Body of pancreas (tissue), 4 donors: ENCODE data around the gene STOX2. TPM values are rescaled to one million over a fixed set of nuclear protein-coding genes. Genes with fewer than 3 reads are reported as not detected.

ENCODE experiments used
- ATAC-seq: fragments of 150-250 bp; one replicate; pipeline ENCODE4 v1.9.1; 2016
- DNase-seq, 4 donors: peaks; one replicate each; pipeline ENCODE4 v3.0.0-alpha.2; 2019
- H3K27ac ChIP-seq, 4 donors: fragments of 200-600 bp; sonication (generic); 1 replicate in 3 of 4; 2 replicates in 1 of 4; pipeline versions ENCODE4 v1.5.1 to v1.6.1; 2016 to 2019; ENCODE audit warnings: mild to moderate bottlenecking in 1 of 4, mixed read lengths in 1 of 4, moderate library complexity in 1 of 4
- H3K27me3 ChIP-seq, 2 donors: fragments of 200-600 bp; sonication (generic); one replicate each; pipeline ENCODE4 v1.6.0; 2016; ENCODE audit warnings: mild to moderate bottlenecking in 1 of 2
- H3K36me3 ChIP-seq, 2 donors: fragments of 200-600 bp; sonication (generic); replicated peaks in 1 of 2; 2 replicates each; pipeline ENCODE4 v1.5.1; 2016; ENCODE audit warnings: low read depth in 2 of 2; ENCODE audit not compliant: insufficient read depth in 1 of 2
- H3K4me1 ChIP-seq: fragments of 200-600 bp; sonication (generic); one replicate; pipeline ENCODE4 v1.6.0; 2016
- H3K4me3 ChIP-seq, 2 donors: fragments of 200-600 bp; sonication (generic); 1 replicate in 1 of 2; 2 replicates in 1 of 2; pipeline ENCODE4 v1.5.1; 2016 to 2019
- H3K9me3 ChIP-seq, 3 donors: fragments of 200-600 bp; sonication (generic); 1 replicate in 2 of 3; 2 replicates in 1 of 3; pipeline ENCODE4 v1.5.1; 2016
- CTCF ChIP-seq, 7 experiments: fragments of 450-650 bp in 4 of 7; fragments of 200-600 bp in 3 of 7; sonication (generic) in 3 of 7; IDR thresholded peaks; one replicate each; pipeline ENCODE4 v1.5.1; 2016 to 2019; ENCODE audit warnings: antibody characterized with exemption in 7 of 7
- POLR2A ChIP-seq, 3 donors: fragments of 450-650 bp; IDR thresholded peaks; one replicate each; pipeline ENCODE4 v1.6.1; 2016; ENCODE audit warnings: antibody characterized with exemption in 3 of 3, mild to moderate bottlenecking in 2 of 3
- WGBS, 2 donors: methylation state at CpG; one replicate each; pipeline ENCODE4 v1.1.5; 2017; 5-methylcytosine and 5-hydroxymethylcytosine counted together
- intact Hi-C: fragments of 100-400 bp; cut with DNase I; formaldehyde crosslinking; loops from one replicate; pipeline ENCODE4 v1.15.1; 2023
- total RNA-seq, 2 donors: library from RNA; depleted of rRNA; stranded (reverse); fragments of >200 nt; gene quantifications; one replicate each; pipeline ENCODE4 v1.1.0, GENCODE V29; 2016

The STOX2 gene
- total RNA-seq, 2 donors from 2014 or later: 15.0 to 15.8 TPM

- Histone ChIP-seq H3K36me3 (no peaks in the 10 kb centered on the region), H3K4me3 (no peak overlapping the region), H3K9me3 (no peaks in the 10 kb centered on the region), H3K27me3 (no peaks in the 10 kb centered on the region), H3K4me1 (peaks cover 28% of the 10 kb centered on the region), H3K27ac (no peak overlapping the region)
- WGBS, 2 donors: 81 to 86% methylated on average over 2 of the region's 2 CpGs
- intact Hi-C loops: no loop called here
- TF ChIP-seq CTCF (IDR thresholded peaks at IDR 0.05) (no peak), POLR2A (IDR thresholded peaks at IDR 0.05) (no peak)
- DNase-seq: no peak
- ATAC-seq: no peak
Measured at GRCh38 chr4:183962419-183962818, 57.3 kb downstream of the STOX2 start.

GRCh38 chr4:183966371-183966770 lies 61.3 kb downstream of the STOX2 start:
- intact Hi-C loops: no loop called here
- 85 to 90% methylated on average over 8 of the region's 8 CpGs for WGBS, 2 donors
- TF ChIP-seq CTCF (IDR thresholded peaks at IDR 0.05) (no peak), POLR2A (IDR thresholded peaks at IDR 0.05) (no peak)

GRCh38 chr4:183967266-183967665 lies 62.2 kb downstream of the STOX2 start:
- no peak overlapping the region for H3K4me3 ChIP-seq
- TF ChIP-seq CTCF (IDR thresholded peaks at IDR 0.05): no peak
- TF ChIP-seq POLR2A (IDR thresholded peaks at IDR 0.05): no peak
- H3K36me3 ChIP-seq: no peaks in the 10 kb centered on the region
- 87 to 95% methylated on average over 11 of the region's 11 CpGs for WGBS, 2 donors
- peaks cover 12% of the 10 kb centered on the region for H3K4me1 ChIP-seq
- no peaks in the 10 kb centered on the region for H3K27me3 ChIP-seq
- intact Hi-C loops: no loop called here
- ATAC-seq: no peak
- DNase-seq: no peak
- H3K9me3 ChIP-seq: no peaks in the 10 kb centered on the region
- no peak overlapping the region for H3K27ac ChIP-seq

More at GRCh38 chr4:183966371-183966770, 61.3 kb downstream of the STOX2 start:
- ATAC-seq (no peak), DNase-seq (no peak)
- Histone ChIP-seq H3K9me3 (no peaks in the 10 kb centered on the region), H3K4me3 (no peak overlapping the region), H3K27ac (no peak overlapping the region), H3K27me3 (no peaks in the 10 kb centered on the region), H3K36me3 (no peaks in the 10 kb centered on the region), H3K4me1 (peaks cover 12% of the 10 kb centered on the region)

GRCh38 chr4:183968502-183968901 lies 63.4 kb downstream of the STOX2 start:
- no peak for DNase-seq
- TF ChIP-seq CTCF (IDR thresholded peaks at IDR 0.05) (no peak), POLR2A (IDR thresholded peaks at IDR 0.05) (no peak)
- 68 to 92% methylated on average over 6 of the region's 6 CpGs for WGBS, 2 donors
- H3K27ac ChIP-seq: no peak overlapping the region
- no peaks in the 10 kb centered on the region for H3K36me3 ChIP-seq
- H3K9me3 ChIP-seq: no peaks in the 10 kb centered on the region
- intact Hi-C loops: no loop called here
- H3K4me3 ChIP-seq: no peak overlapping the region
- H3K4me1 ChIP-seq: peaks cover 12% of the 10 kb centered on the region
- ATAC-seq: no peak
- no peaks in the 10 kb centered on the region for H3K27me3 ChIP-seq

- H3K27me3 ChIP-seq: no peaks in the 10 kb centered on the region
- intact Hi-C loops: no loop called here
- WGBS, 2 donors: 82 to 93% methylated on average over 5 of the region's 5 CpGs
- no peak for TF ChIP-seq POLR2A (IDR thresholded peaks at IDR 0.05)
- TF ChIP-seq CTCF (IDR thresholded peaks at IDR 0.05): no peak
- H3K9me3 ChIP-seq: no peaks in the 10 kb centered on the region
- no peak overlapping the region for H3K27ac ChIP-seq
- peaks cover 12% of the 10 kb centered on the region for H3K4me1 ChIP-seq
- no peak for DNase-seq
- no peak for ATAC-seq
- H3K4me3 ChIP-seq: no peak overlapping the region
- no peaks in the 10 kb centered on the region for H3K36me3 ChIP-seq
Measured at GRCh38 chr4:183968931-183969330, 63.8 kb downstream of the STOX2 start.
